Hepatocyte (in vitro differentiated cells): Measurements from ENCODE around the gene SLC15A4. TPM values are rescaled to one million over a fixed set of nuclear protein-coding genes. Genes with fewer than 3 reads are reported as not detected.

ENCODE experiments used
- DNase-seq: peaks from one replicate; pipeline ENCODE4 v3.0.0-alpha.2; 2016; ENCODE audit warnings: low spot score
- H2AFZ ChIP-seq: fragments of 200-600 bp; sonication (generic); 2 replicates; pipeline ENCODE4 v1.6.0; 2016; ENCODE audit warnings: antibody characterized with exemption, mild to moderate bottlenecking
- H3K27ac ChIP-seq: fragments of 200-600 bp; sonication (generic); 2 replicates; pipeline ENCODE4 v1.5.1; 2016; ENCODE audit warnings: mild to moderate bottlenecking
- H3K27me3 ChIP-seq: fragments of 200-600 bp; sonication (generic); 2 replicates; pipeline ENCODE4 v1.6.1; 2016
- H3K36me3 ChIP-seq: fragments of 200-600 bp; sonication (generic); replicated peaks from 2 replicates; pipeline ENCODE4 v1.5.1; 2016; ENCODE audit warnings: low read depth; ENCODE audit not compliant: insufficient read depth
- H3K4me1 ChIP-seq: fragments of 200-600 bp; sonication (generic); 2 replicates; pipeline ENCODE4 v1.5.1; 2016; ENCODE audit warnings: mild to moderate bottlenecking, moderate library complexity; ENCODE audit not compliant: insufficient read depth
- H3K4me2 ChIP-seq: fragments of 200-600 bp; sonication (generic); 2 replicates; pipeline ENCODE4 v1.6.0; 2016
- H3K4me3 ChIP-seq: fragments of 200-600 bp; sonication (generic); 2 replicates; pipeline ENCODE4 v1.5.1; 2016; ENCODE audit warnings: mild to moderate bottlenecking
- H3K79me2 ChIP-seq: fragments of 200-600 bp; sonication (generic); 2 replicates; pipeline ENCODE4 v1.6.0; 2017; ENCODE audit warnings: mild to moderate bottlenecking
- H3K9me2 ChIP-seq: fragments of 200-600 bp; sonication (generic); replicated peaks from 2 replicates; pipeline ENCODE4 v1.6.0; 2017; ENCODE audit warnings: mild to moderate bottlenecking; ENCODE audit not compliant: insufficient read depth
- H3K9me3 ChIP-seq: fragments of 200-600 bp; sonication (generic); 2 replicates; pipeline ENCODE4 v1.5.1; 2016; ENCODE audit warnings: low read depth, mild to moderate bottlenecking
- H4K20me1 ChIP-seq: fragments of 200-600 bp; sonication (generic); 2 replicates; pipeline ENCODE4 v1.6.0; 2016; ENCODE audit warnings: mild to moderate bottlenecking; ENCODE audit not compliant: insufficient read depth, poor library complexity, severe bottlenecking
- CTCF ChIP-seq: fragments of 200-600 bp; sonication (generic); IDR thresholded peaks from 2 replicates; pipeline ENCODE4 v1.5.1; 2016; ENCODE audit warnings: antibody characterized with exemption, mild to moderate bottlenecking; ENCODE audit not compliant: poor library complexity
- EZH2 ChIP-seq: fragments of 200-600 bp; sonication (generic); IDR thresholded peaks from 2 replicates; pipeline ENCODE4 v1.6.1; 2016; ENCODE audit warnings: antibody characterized with exemption, mild to moderate bottlenecking, borderline replicate concordance
- EZH2phosphoT487 ChIP-seq: fragments of 200-600 bp; sonication (generic); IDR thresholded peaks from one replicate; pipeline ENCODE4 v1.6.1; 2018; ENCODE audit warnings: antibody characterized with exemption, mild to moderate bottlenecking, low read depth, moderate library complexity; ENCODE audit not compliant: unreplicated experiment, severe bottlenecking
- WGBS: methylation state at CpG from one replicate; pipeline ENCODE4 v1.1.6; 2016; ENCODE audit warnings: low lambda C conversion rate; ENCODE audit errors: missing lambda C conversion rate; 5-methylcytosine and 5-hydroxymethylcytosine counted together
- polyA plus RNA-seq: library from polyadenylated mRNA; unstranded; fragments of >200 nt; fragmentation: Nextera tagmentation; extraction: Ambion mirVana; gene quantifications from 2 replicates; pipeline ENCODE4 v1.2.1, GENCODE V29; 2016
- total RNA-seq: library from RNA; depleted of rRNA; stranded (reverse); fragments of >200 nt; gene quantifications from 2 replicates; pipeline ENCODE4 v1.2.3, GENCODE V29; 2014

Gene SLC15A4
- total and polyA plus RNA-seq, 2 experiments from 2014 or later, result 33.6 to 48.5 TPM

- no peaks in the 10 kb centered on the region for H3K27me3 ChIP-seq
- H3K79me2 ChIP-seq, result peaks cover 95% of the 10 kb centered on the region
- H4K20me1 ChIP-seq, result peaks cover 49% of the 10 kb centered on the region
- 97% methylated on average over 25 of the region's 25 CpGs for WGBS
- no peak overlapping the region for H3K4me2 ChIP-seq
- no peaks in the 10 kb centered on the region for H3K9me2 ChIP-seq
- no peaks in the 10 kb centered on the region for H3K36me3 ChIP-seq
- H3K4me1 ChIP-seq, result peaks cover 17% of the 10 kb centered on the region
- TF ChIP-seq EZH2, result no peak
- TF ChIP-seq EZH2phosphoT487, result no peak
- no peak for TF ChIP-seq CTCF
- H2AFZ ChIP-seq, result no peak overlapping the region
- no peak overlapping the region for H3K27ac ChIP-seq
- no peaks in the 10 kb centered on the region for H3K9me3 ChIP-seq
- H3K4me3 ChIP-seq, result no peak overlapping the region
- no peak for DNase-seq
Observed at GRCh38 chr12:128814411-128815261, 9.1 kb downstream of the SLC15A4 start.

GRCh38 chr12:128813883-128814282 is 9.9 kb downstream of the SLC15A4 start:
- H3K36me3 ChIP-seq, result no peaks in the 10 kb centered on the region
- no peak overlapping the region for H3K4me3 ChIP-seq
- peaks cover 16% of the 10 kb centered on the region for H3K4me1 ChIP-seq
- H3K9me3 ChIP-seq, result no peaks in the 10 kb centered on the region
- no peaks in the 10 kb centered on the region for H3K27me3 ChIP-seq
- no peak for DNase-seq
- no peak overlapping the region for H3K27ac ChIP-seq
- H4K20me1 ChIP-seq, result peaks cover 44% of the 10 kb centered on the region
- 86% methylated on average over 10 of the region's 10 CpGs for WGBS
- peaks cover 91% of the 10 kb centered on the region for H3K79me2 ChIP-seq
- TF ChIP-seq EZH2phosphoT487 (no peak), EZH2 (no peak), CTCF (no peak)
- H2AFZ ChIP-seq, result no peak overlapping the region
- H3K4me2 ChIP-seq, result no peak overlapping the region
- H3K9me2 ChIP-seq, result no peaks in the 10 kb centered on the region

- no peak overlapping the region for H3K4me3 ChIP-seq
- H3K27me3 ChIP-seq, result no peaks in the 10 kb centered on the region
- peaks cover 39% of the 10 kb centered on the region for H4K20me1 ChIP-seq
- peaks cover 87% of the 10 kb centered on the region for H3K79me2 ChIP-seq
- H3K4me1 ChIP-seq, result peaks cover 12% of the 10 kb centered on the region
- DNase-seq, result no peak
- H3K9me2 ChIP-seq, result no peaks in the 10 kb centered on the region
- H3K36me3 ChIP-seq, result no peaks in the 10 kb centered on the region
- H3K27ac ChIP-seq, result no peak overlapping the region
- no peak overlapping the region for H3K4me2 ChIP-seq
- no peak for TF ChIP-seq EZH2phosphoT487
- TF ChIP-seq CTCF, result no peak
- no peak for TF ChIP-seq EZH2
- no peak overlapping the region for H2AFZ ChIP-seq
- H3K9me3 ChIP-seq, result no peaks in the 10 kb centered on the region
- whole genome bisulfite sequencing, result 94% methylated on average over 10 of the region's 10 CpGs
Observed at GRCh38 chr12:128813392-128813791, 10.4 kb downstream of the SLC15A4 start.
